ENCODE results near the gene PGBD5.

The PGBD5 gene

GRCh38 chr1:230431527-230431926 is 5.4 kb upstream of the PGBD5 start:
- no peak for DNase-seq (ENCODE audit: low read depth)
- TF ChIP-seq CTCF (IDR thresholded peaks at IDR 0.05; ENCODE audit: low read length, missing control alignments), result no peak

GRCh38 chr1:230430499-230430898 is 4.4 kb upstream of the PGBD5 start:
- no peak for TF ChIP-seq CTCF (IDR thresholded peaks at IDR 0.05; ENCODE audit: low read length, missing control alignments)
- no peak overlapping the region for H3K4me3 ChIP-seq (replicated peaks; ENCODE audit: low read depth, low read length)
- DNase-seq (ENCODE audit: low read depth), result no peak

More at GRCh38 chr1:230431527-230431926, 5.4 kb upstream of the PGBD5 start:
- H3K4me3 ChIP-seq (replicated peaks; ENCODE audit: low read depth, low read length), result no peak overlapping the region

DNA sequence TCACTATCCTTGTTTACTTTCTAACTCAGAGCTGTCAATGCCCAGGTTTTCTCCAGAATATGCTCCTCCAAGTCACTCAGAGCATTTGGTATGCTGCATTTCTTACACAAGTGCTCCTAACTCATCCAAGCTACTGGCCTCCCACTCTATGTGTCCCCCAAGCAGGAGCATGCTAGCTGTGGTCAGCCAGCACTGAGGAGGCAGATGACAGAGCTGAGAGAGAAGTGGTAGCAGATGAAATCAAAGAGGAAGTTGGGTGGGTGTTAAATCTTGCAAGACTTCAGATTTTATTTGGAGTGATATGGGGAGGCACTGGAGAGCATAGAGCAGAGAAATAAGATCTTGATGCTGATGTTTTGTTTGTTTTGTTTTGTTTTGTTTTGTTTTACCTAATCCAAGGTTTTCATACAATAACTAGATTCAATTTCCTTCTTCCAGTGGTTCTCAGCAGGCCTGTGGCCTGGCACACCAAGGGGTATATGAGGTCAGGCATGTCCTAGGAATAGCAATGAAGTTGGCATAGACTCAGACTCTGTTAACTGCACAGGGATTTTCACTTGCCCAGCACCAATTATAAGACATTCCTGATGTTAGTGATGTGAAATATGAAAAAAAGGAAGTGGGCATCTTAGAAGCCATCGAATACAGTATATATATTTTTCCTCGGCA is 3.1 kb upstream of the PGBD5 start:
- no peak for DNase-seq (ENCODE audit: low read depth)
- TF ChIP-seq CTCF (IDR thresholded peaks at IDR 0.05; ENCODE audit: low read length, missing control alignments), result no peak

DNA sequence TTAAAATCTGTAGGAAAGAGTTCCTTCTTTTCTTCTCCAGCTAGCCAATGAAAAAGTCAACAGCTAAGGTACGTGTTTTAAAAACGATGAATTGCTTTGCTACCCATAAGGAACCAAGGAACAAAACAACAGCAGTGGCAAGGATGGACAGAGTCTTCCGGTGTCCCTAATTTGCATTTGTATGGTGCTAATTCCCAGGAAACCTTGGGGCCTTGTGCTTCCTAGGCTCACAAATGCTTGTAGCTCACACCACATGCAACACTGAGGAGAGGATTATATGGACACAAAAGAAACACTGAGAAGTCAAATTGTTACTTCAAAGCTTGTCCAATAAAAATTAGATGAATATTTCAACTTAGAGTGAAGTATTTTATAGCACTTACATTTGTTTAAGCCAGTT is 1.8 kb upstream of the PGBD5 start:
- H3K4me3 ChIP-seq (replicated peaks; ENCODE audit: low read depth, low read length), result no peak overlapping the region
- no peak for TF ChIP-seq CTCF (IDR thresholded peaks at IDR 0.05; ENCODE audit: low read length, missing control alignments)
- no peak for DNase-seq (ENCODE audit: low read depth)

More for the DNA sequence above, 3.1 kb upstream of the PGBD5 start:
- no peak overlapping the region for H3K4me3 ChIP-seq (replicated peaks; ENCODE audit: low read depth, low read length)

DNA sequence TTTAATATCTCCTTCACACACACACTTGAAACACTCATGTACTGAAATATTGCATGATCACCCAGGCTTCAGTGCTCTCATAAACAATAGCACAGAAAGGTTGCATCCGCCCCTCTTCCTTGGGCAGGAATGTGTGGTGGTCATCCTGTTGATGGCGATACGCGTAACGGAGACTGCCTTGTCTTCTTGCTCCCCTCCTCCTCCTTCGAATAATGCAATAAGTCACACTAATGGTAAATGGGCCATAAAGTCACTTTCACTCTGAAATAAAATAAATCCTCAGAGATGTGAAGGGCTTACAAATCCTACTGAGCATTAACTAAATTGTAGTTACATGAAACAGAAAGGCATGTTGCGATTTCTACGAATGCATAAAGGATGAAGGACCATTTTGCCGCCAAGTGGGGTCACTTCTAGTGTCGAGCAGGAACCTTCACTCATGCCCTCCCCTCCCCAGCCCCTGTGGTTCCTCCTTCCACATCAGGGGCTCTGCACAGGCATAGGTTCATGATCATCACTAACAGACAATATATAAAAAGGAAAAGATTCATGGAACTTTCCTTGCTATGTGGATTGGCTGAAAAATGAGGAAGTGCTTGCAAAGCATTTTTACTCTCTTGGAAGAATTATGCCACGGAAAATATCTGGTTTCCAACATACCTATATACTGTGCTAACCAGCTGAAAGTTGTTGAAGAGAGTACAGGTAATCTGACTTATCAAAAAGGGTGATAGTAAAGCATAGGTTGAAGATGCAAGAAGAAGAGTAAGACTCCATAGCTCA is 1.2 kb upstream of the PGBD5 start:
- no peak for DNase-seq (ENCODE audit: low read depth)
- TF ChIP-seq CTCF (IDR thresholded peaks at IDR 0.05; ENCODE audit: low read length, missing control alignments), result no peak
- no peak overlapping the region for H3K4me3 ChIP-seq (replicated peaks; ENCODE audit: low read depth, low read length)

DNA sequence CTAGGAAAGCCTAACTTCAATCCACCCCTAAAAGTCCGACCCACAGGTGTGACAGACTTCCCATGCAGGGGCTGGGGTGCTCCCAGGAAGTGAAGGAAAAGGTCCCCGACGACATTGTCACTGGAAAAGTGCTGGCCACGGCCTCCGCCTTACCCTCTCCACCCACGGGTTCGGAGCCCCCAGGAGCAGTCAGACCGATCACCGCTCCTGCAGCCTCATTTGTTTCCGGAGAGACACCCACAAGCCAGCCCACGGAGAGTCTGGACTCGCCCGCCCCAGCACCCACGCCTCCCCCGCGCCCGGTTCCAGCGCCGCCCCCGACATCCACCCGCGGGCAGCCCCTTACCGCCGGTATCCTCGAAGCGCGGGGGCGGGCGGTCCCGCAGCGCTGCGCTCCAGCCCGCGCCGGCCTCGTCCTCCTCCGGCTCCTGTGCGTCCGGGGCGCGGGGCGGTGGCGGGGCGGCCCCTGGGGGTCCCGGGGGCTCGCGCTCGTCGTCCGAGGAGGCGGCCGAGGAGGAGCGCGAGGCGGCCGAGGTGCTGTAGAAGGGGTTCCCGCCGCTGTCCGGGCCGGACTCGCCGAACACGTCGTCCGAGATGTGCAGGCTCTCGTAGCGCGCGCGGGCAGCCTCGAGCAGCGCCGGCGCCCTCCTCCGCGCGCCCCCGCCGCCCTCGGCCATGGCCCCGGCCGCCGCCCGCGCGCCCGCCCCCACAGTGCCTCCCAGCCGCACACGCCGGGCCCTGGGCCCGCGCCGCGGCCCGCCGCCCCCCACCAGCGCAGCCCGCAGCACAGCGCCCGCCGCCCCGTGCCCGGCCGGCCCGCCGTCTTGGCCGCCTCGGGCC is 660 bp downstream of the PGBD5 start:
- H3K4me3 ChIP-seq (replicated peaks; ENCODE audit: low read depth, low read length), result no peak overlapping the region
- TF ChIP-seq CTCF (IDR thresholded peaks at IDR 0.05; ENCODE audit: low read length, missing control alignments), result no peak
- no peak for DNase-seq (ENCODE audit: low read depth)

Data from fibroblast of pulmonary artery (primary cell).